ENCODE measurements around the gene CDK5. TPM values are rescaled to one million over a fixed set of nuclear protein-coding genes. Genes with fewer than 3 reads are reported as not detected.

The CDK5 gene
- total RNA-seq, 1 donor, result 22.9 TPM

DNA sequence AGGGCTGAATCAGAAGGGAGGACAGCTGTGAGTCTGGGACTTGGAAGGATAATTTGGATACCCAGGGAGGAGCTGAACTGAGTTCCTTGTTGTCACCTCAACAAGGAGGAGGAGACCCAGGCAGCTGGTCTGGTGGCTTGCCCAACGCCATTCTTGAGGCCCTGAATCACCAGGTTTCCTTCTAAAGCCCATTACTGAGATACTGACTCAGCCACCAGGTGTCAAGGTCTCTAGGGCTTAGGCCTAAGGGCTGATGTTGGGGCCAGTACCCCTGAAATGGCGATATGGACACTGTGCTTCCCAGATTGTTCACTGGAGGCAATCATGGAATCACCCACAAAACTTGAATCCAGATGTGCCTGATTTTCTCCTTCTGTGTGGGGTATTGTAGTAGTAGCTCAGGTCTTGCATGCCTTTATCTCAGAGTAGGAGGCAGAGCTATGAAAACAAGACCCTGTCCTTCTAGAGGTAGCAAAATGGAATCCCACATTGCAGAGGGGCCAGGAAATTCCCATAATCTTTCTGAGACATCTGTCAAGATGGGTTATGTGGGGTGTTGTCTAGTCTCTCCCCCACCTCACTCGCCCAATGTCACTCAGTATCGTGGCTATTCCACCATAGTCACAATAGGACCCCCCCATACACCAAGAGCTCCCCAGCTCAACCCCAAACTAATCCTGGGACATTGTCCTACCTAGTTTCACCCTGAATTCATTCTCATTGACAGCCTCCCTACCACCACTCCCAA is 31.6 kb downstream of the CDK5 start:
- DNase-seq (ENCODE audit: low read depth), result no peak
- TF ChIP-seq, protein P1, sequence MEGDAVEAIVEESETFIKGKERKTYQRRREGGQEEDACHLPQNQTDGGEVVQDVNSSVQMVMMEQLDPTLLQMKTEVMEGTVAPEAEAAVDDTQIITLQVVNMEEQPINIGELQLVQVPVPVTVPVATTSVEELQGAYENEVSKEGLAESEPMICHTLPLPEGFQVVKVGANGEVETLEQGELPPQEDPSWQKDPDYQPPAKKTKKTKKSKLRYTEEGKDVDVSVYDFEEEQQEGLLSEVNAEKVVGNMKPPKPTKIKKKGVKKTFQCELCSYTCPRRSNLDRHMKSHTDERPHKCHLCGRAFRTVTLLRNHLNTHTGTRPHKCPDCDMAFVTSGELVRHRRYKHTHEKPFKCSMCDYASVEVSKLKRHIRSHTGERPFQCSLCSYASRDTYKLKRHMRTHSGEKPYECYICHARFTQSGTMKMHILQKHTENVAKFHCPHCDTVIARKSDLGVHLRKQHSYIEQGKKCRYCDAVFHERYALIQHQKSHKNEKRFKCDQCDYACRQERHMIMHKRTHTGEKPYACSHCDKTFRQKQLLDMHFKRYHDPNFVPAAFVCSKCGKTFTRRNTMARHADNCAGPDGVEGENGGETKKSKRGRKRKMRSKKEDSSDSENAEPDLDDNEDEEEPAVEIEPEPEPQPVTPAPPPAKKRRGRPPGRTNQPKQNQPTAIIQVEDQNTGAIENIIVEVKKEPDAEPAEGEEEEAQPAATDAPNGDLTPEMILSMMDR (IDR thresholded peaks at IDR 0.05; ENCODE audit: insufficient read depth, low read depth, low read length), result no peak
- no peak overlapping the region for H3K4me3 ChIP-seq (ENCODE audit: low read depth, low read length)

DNA sequence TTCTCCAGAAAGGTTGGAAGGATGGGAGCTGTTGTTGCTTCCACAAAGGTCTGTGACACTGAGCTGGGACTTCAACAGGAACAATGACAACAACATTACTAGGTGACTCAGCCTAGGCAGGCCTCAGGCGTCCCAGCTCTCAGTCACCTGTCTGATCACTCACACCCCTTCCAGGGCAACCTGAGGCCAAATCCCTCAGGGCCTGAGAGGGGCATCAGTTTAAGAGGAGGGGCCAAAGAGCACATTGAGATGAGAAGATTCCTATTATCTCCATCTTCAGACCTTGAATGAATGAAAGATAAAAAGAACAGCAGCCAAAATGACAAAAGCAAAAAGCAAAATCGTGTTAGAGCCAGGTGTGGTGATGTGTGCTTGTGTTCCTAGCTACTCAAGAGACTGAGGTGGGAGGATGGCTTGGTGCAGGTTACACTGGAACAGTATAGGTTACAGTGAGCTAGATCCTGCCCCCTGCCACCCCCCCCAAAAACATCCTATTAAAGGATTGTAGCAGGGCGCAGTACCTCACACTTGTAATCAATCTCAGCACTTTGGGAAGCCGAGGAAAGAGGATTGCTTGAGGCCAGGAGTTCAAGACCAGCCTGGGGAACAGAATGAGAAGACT is 33.2 kb downstream of the CDK5 start, which contains the start of gene ATG9B:
Gene ATG9B, minus strand, starts transcription at position 60 of the 622 bp plus-strand sequence. CDS start 71 bp downstream, outside the sequence.
- DNase-seq (ENCODE audit: low read depth), result no peak
- no peak within 1 kb of the TSS for H3K4me3 ChIP-seq (ENCODE audit: low read depth, low read length)
- TF ChIP-seq, protein P1 (IDR thresholded peaks at IDR 0.05; ENCODE audit: insufficient read depth, low read depth, low read length), result no peak

DNA sequence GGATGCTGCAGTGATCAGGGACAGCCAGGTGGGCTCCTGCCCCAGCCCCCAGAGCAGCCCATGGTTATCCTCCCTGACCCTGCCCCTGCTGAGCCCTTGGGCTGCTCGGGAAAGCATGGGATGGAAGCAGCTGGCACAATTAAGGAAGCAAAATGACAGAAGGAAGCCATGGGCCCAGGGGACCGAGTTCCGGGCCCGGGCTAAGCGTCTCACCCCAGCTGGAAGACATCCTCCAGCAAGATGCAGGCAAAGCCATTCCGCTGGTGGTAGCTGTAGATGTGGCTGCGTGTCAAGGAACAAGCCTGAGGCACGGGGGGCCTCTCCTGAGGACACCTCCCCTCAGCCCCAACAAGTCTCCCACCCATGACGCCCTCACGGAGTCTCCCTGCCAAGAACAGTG is 34.5 kb downstream of the CDK5 start:
- H3K4me3 ChIP-seq (ENCODE audit: low read depth, low read length), result no peak overlapping the region
- DNase-seq (ENCODE audit: low read depth), result no peak
- TF ChIP-seq, protein P1 (IDR thresholded peaks at IDR 0.05; ENCODE audit: insufficient read depth, low read depth, low read length), result no peak

DNA sequence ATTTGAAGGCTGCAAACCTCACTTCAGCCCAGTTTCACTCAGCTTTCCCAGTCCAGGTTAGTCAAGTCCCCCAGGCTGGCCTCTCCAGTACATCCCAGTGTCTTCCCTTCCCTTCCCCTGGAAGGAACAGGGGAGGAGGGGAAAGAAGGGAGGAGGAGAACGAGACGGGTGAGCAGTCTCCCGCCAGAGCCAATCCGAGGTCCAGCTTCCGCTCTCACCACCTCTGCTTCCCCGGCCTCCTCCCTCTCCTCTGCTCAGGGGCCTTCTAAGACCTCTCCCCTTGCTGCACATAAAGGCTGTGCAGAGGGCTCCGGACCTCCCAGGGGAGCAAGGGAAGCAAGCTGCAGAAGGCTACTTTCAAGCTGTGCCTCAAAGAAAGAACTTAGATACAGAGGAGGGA is 37.5 kb downstream of the CDK5 start:
- H3K4me3 ChIP-seq (ENCODE audit: low read depth, low read length), result no peak overlapping the region
- DNase-seq (ENCODE audit: low read depth), result no peak
- TF ChIP-seq, protein P1 (IDR thresholded peaks at IDR 0.05; ENCODE audit: insufficient read depth, low read depth, low read length), result no peak

DNA sequence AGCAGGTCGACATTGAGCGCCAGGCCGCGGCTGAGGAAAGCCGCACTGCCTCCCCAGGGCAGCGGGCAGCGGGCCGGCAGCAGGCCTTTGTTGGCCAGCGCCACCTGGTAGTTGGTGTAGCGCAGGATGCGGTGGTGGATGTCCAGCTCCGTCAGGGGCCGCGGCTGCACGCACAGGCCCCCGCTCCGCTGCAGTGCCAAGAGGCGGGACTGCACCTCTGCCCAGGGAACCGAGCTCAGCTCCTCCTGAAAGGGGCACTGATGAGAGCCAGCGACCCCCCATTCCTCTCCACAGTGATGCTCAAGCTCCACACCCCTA is 38.6 kb downstream of the CDK5 start:
- TF ChIP-seq, protein P1 (IDR thresholded peaks at IDR 0.05; ENCODE audit: insufficient read depth, low read depth, low read length), result no peak
- no peak overlapping the region for H3K4me3 ChIP-seq (ENCODE audit: low read depth, low read length)
- DNase-seq (ENCODE audit: low read depth), result no peak

DNA sequence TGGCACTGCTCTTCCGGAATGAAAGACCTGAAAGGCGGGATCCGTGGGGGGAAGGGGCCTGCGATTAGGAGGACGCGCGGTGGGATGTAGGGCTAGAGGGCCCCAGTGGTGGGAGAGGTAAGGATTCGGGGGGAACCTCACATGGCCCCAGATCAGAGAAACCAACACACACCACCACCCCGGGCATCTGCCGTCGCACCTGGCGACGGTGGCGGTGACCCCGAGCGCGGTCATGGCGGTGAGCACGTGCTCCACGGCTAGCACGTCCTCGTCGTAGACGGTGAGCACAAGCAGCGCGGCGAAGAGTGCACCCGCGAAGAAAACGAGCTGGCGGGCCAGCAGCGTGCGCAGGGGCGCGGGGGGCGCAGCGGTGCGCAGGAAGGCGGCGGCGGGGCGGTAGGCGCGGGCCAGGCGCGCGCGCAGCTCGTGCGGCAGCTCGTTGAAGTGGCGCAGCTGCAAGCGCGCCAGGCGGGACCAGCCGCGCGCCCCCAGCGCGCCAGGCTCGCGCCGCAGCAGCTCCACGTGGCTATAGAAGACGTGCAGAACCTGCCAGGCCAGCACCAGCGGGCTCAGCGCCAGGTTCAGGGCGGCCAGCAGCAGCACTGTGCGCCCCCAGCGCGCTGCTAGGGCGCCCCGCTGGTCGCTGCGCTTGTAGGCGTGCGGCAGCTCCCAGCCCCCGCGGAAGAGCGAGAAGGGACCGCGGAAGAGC is 39.1 kb downstream of the CDK5 start:
- DNase-seq (ENCODE audit: low read depth), result no peak
- peak overlapping the region; percentile 48 for H3K4me3 ChIP-seq (ENCODE audit: low read depth, low read length)
- TF ChIP-seq, protein P1 (IDR thresholded peaks at IDR 0.05; ENCODE audit: insufficient read depth, low read depth, low read length), result no peak
